CD14-positive monocyte (primary cell): ENCODE data around the gene BAX. TPM values are rescaled to one million over a fixed set of nuclear protein-coding genes. Genes with fewer than 3 reads are reported as not detected.

Experiments
- DNase-seq, 3 donors: peaks; one replicate each; pipeline ENCODE4 v3.0.0-alpha.2; 2011 to 2022
- H2AFZ ChIP-seq: 2 replicates; pipeline ENCODE4 v1.6.0; 2012; ENCODE audit warnings: mild to moderate bottlenecking, low read depth, low read length, inconsistent platforms; ENCODE audit not compliant: insufficient read depth, poor library complexity, severe bottlenecking
- H3K27ac ChIP-seq, 2 donors: 1 replicate in 1 of 2; 2 replicates in 1 of 2; pipeline ENCODE4 v1.5.1; 2012 to 2013; ENCODE audit warnings: low read length in 2 of 2, control low read depth in 1 of 2, inconsistent platforms in 1 of 2, low read depth in 1 of 2, mild to moderate bottlenecking in 1 of 2
- H3K27me3 ChIP-seq, 2 donors: one replicate each; pipeline versions ENCODE4 v1.6.0 to v1.6.1; 2011 to 2013; ENCODE audit warnings: low read length in 2 of 2; ENCODE audit not compliant: control insufficient read depth in 2 of 2, insufficient read depth in 2 of 2
- H3K36me3 ChIP-seq, 2 donors: replicated peaks in 1 of 2; 1 replicate in 1 of 2; 2 replicates in 1 of 2; pipeline versions ENCODE4 v1.5.1 to v1.6.1; 2012 to 2013; ENCODE audit warnings: low read length in 2 of 2, control low read depth in 1 of 2, inconsistent platforms in 1 of 2, mild to moderate bottlenecking in 1 of 2; ENCODE audit not compliant: insufficient read depth in 2 of 2, control insufficient read depth in 1 of 2
- H3K4me1 ChIP-seq, 2 donors: 1 replicate in 1 of 2; 2 replicates in 1 of 2; pipeline versions ENCODE4 v1.5.1 to v1.6.1; 2012 to 2013; ENCODE audit warnings: low read length in 2 of 2, control low read depth in 1 of 2, inconsistent platforms in 1 of 2, mild to moderate bottlenecking in 1 of 2, moderate library complexity in 1 of 2; ENCODE audit not compliant: insufficient read depth in 2 of 2, control insufficient read depth in 1 of 2
- H3K4me2 ChIP-seq: replicated peaks from 2 replicates; pipeline ENCODE3; 2012; ENCODE audit warnings: low read length, moderate library complexity, mild to moderate bottlenecking; ENCODE audit not compliant: poor library complexity, severe bottlenecking; ENCODE audit errors: extremely low read depth
- H3K4me3 ChIP-seq, 3 experiments: fragments of 200-600 bp in 1 of 3; sonication (generic) in 1 of 3; replicated peaks in 1 of 3; 1 replicate in 2 of 3; 2 replicates in 1 of 3; pipeline ENCODE4 v1.5.1; 2011 to 2013; ENCODE audit warnings: low read length in 3 of 3, mild to moderate bottlenecking in 3 of 3, control low read depth in 2 of 3, low read depth in 2 of 3, inconsistent platforms in 1 of 3, moderate library complexity in 1 of 3
- H3K79me2 ChIP-seq: 2 replicates; pipeline ENCODE4 v1.6.0; 2012; ENCODE audit warnings: mild to moderate bottlenecking, control low read depth, inconsistent platforms, low read length, moderate library complexity; ENCODE audit not compliant: insufficient read depth
- H3K9ac ChIP-seq: 2 replicates; pipeline ENCODE4 v1.6.0; 2017; ENCODE audit warnings: low read length, mild to moderate bottlenecking; ENCODE audit not compliant: insufficient read depth, poor library complexity, severe bottlenecking
- H3K9me3 ChIP-seq, 2 donors: replicated peaks in 1 of 2; 1 replicate in 1 of 2; 2 replicates in 1 of 2; pipeline versions ENCODE4 v1.5.1 to v1.6.1; 2012 to 2013; ENCODE audit warnings: low read length in 2 of 2, control low read depth in 1 of 2; ENCODE audit not compliant: control insufficient read depth in 1 of 2, insufficient read depth in 1 of 2
- H4K20me1 ChIP-seq: 2 replicates; pipeline ENCODE4 v1.6.0; 2012; ENCODE audit warnings: mild to moderate bottlenecking, low read length, control low read depth, moderate library complexity; ENCODE audit not compliant: insufficient read depth
- H3K27ac Mint-ChIP-seq, 7 donors: one replicate each; pipeline ENCODE4 v1.8.0; 2020; ENCODE audit warnings: mild to moderate bottlenecking in 7 of 7, mixed read lengths in 7 of 7, moderate library complexity in 6 of 7, inconsistent platforms in 2 of 7
- H3K27me3 Mint-ChIP-seq, 3 donors: one replicate each; pipeline ENCODE4 v1.8.0; 2021 to 2022; ENCODE audit warnings: low read depth in 3 of 3, mild to moderate bottlenecking in 3 of 3, mixed read lengths in 3 of 3, moderate library complexity in 3 of 3, inconsistent platforms in 1 of 3
- H3K36me3 Mint-ChIP-seq, 2 donors: one replicate each; pipeline ENCODE4 v1.8.0; 2020; ENCODE audit warnings: mixed read lengths in 2 of 2, inconsistent platforms in 1 of 2, mild to moderate bottlenecking in 1 of 2
- H3K4me1 Mint-ChIP-seq: one replicate; pipeline ENCODE4 v1.8.0; 2020; ENCODE audit warnings: mild to moderate bottlenecking, mixed read lengths
- H3K4me3 Mint-ChIP-seq, 2 donors: one replicate each; pipeline ENCODE4 v1.8.0; 2020; ENCODE audit warnings: mild to moderate bottlenecking in 2 of 2, mixed read lengths in 2 of 2, moderate library complexity in 1 of 2
- H3K9me3 Mint-ChIP-seq, 7 donors: one replicate each; pipeline ENCODE4 v1.8.0; 2020 to 2022; ENCODE audit warnings: mixed read lengths in 7 of 7, mild to moderate bottlenecking in 6 of 7, moderate library complexity in 6 of 7, inconsistent platforms in 2 of 7
- CTCF ChIP-seq: fragments of 200-600 bp; IDR thresholded peaks from one replicate; pipeline ENCODE4 v1.8.0; 2022; ENCODE audit warnings: antibody characterized with exemption, mild to moderate bottlenecking
- WGBS: methylation state at CpG from one replicate; pipeline ENCODE4 v1.1.5; 2013; ENCODE audit warnings: missing lambda C conversion rate; ENCODE audit not compliant: insufficient coverage; 5-methylcytosine and 5-hydroxymethylcytosine counted together
- intact Hi-C, 2 donors: fragments of 100-400 bp; cut with micrococcal nuclease; formaldehyde crosslinking; loops; one replicate each; pipeline versions ENCODE4 v1.15.0 to v1.15.1; 2023
- polyA plus RNA-seq, 3 donors: library from polyadenylated mRNA; depleted of rRNA in 1 of 3; unstranded in 2 of 3; stranded (reverse) in 1 of 3; fragments of 300-500 nt in 2 of 3; fragments of >200 nt in 1 of 3; fragmentation: Illumina TruSeq in 2 of 3; gene quantifications; 1 replicate in 2 of 3; 2 replicates in 1 of 3; pipeline ENCODE4 v1.2.3, GENCODE V29; 2012 to 2021

BAX gene
- polyA plus RNA-seq, 3 donors = 69.2 to 135 (median 80.5) TPM

- intact Hi-C loops = no loop called here
- H3K4me3 Mint-ChIP-seq = no peak overlapping the region
- H2AFZ ChIP-seq = no peak overlapping the region
- H3K4me1 Mint-ChIP-seq = peaks cover 4% of the 10 kb centered on the region
- H3K4me1 ChIP-seq = no peaks in the 10 kb centered on the region
- peaks cover 12 to 27% of the 10 kb centered on the region in 2 donors for H3K9me3 ChIP-seq
- H3K36me3 ChIP-seq = no peaks in the 10 kb centered on the region
- no peak for TF ChIP-seq CTCF
- H3K4me3 ChIP-seq = no peak overlapping the region
- no peak overlapping the region for H3K4me2 ChIP-seq
- H3K27ac ChIP-seq = no peak overlapping the region
- 100% methylated on average over 2 of the region's 3 CpGs for WGBS
- no peaks in the 10 kb centered on the region for H3K27me3 ChIP-seq
- no peaks in the 10 kb centered on the region for H3K79me2 ChIP-seq
- H3K27me3 Mint-ChIP-seq = peaks cover 0 to 5% (median 3%) of the 10 kb centered on the region in 3 donors
- no peak overlapping the region for H3K9ac ChIP-seq
- no peaks in the 10 kb centered on the region for H4K20me1 ChIP-seq
- no peak overlapping the region for H3K27ac Mint-ChIP-seq
- no peak for DNase-seq
- H3K9me3 Mint-ChIP-seq = peaks cover 14 to 27% (median 22%) of the 10 kb centered on the region in 7 donors
- H3K36me3 Mint-ChIP-seq = no peaks in the 10 kb centered on the region
Measured at GRCh38 chr19:48947258-48947542, 7.5 kb upstream of the BAX start.

- no peak overlapping the region for H3K4me3 ChIP-seq
- no peak for DNase-seq
- H3K9ac ChIP-seq = no peak overlapping the region
- WGBS = 29% methylated on average over 2 of the region's 3 CpGs
- no peak for TF ChIP-seq CTCF
- no peaks in the 10 kb centered on the region for H3K36me3 Mint-ChIP-seq
- H3K27me3 ChIP-seq = no peaks in the 10 kb centered on the region
- no peak overlapping the region for H3K4me3 Mint-ChIP-seq
- H3K27me3 Mint-ChIP-seq = peaks cover 0 to 1% (median 0%) of the 10 kb centered on the region in 3 donors
- H3K4me2 ChIP-seq = no peak overlapping the region
- H3K4me1 Mint-ChIP-seq = peaks cover 10% of the 10 kb centered on the region
- no peak overlapping the region for H3K27ac ChIP-seq
- intact Hi-C loops = loop anchor here in 1 of 2 donors (5.0 kb wide), 1 partner anchor 48 kb away; the partner anchor contains the start of gene NUCB1
- peaks cover 12 to 27% of the 10 kb centered on the region in 2 donors for H3K9me3 ChIP-seq
- H3K9me3 Mint-ChIP-seq = peaks cover 14 to 27% (median 22%) of the 10 kb centered on the region in 7 donors
- peaks cover 5 to 9% of the 10 kb centered on the region in 2 donors for H3K4me1 ChIP-seq
- no peaks in the 10 kb centered on the region for H3K36me3 ChIP-seq
- no peak overlapping the region for H2AFZ ChIP-seq
- peaks cover 8% of the 10 kb centered on the region for H3K79me2 ChIP-seq
- H4K20me1 ChIP-seq = no peaks in the 10 kb centered on the region
- peak overlapping the region in 1 of 7 donors; percentile 28 for H3K27ac Mint-ChIP-seq
Measured at GRCh38 chr19:48950159-48950558, 4.5 kb upstream of the BAX start.
